Osteoblast (primary cell): ENCODE results near the gene DSE. TPM values are rescaled to one million over a fixed set of nuclear protein-coding genes. Genes with fewer than 3 reads are reported as not detected.

Experiments used
- DNase-seq: peaks from one replicate; pipeline ENCODE4 v3.0.0; 2011; ENCODE audit warnings: low spot score, mixed read lengths; ENCODE audit not compliant: insufficient read length; ENCODE audit errors: missing footprints
- H2AFZ ChIP-seq: 2 replicates; pipeline ENCODE4 v1.6.0; 2011; ENCODE audit warnings: mild to moderate bottlenecking, low read length
- H3K27ac ChIP-seq: 2 replicates; pipeline ENCODE4 v1.5.1; 2011; ENCODE audit warnings: mild to moderate bottlenecking, low read depth, low read length, moderate library complexity
- H3K27me3 ChIP-seq: 2 replicates; pipeline ENCODE4 v1.6.0; 2012; ENCODE audit warnings: mild to moderate bottlenecking, control low read depth, inconsistent platforms, low read length, moderate library complexity; ENCODE audit not compliant: insufficient read depth
- H3K36me3 ChIP-seq: 2 replicates; pipeline ENCODE4 v1.5.1; 2011; ENCODE audit warnings: mild to moderate bottlenecking, low read length, control low read depth, moderate library complexity; ENCODE audit not compliant: insufficient read depth
- H3K4me1 ChIP-seq: 2 replicates; pipeline ENCODE4 v1.5.1; 2011; ENCODE audit warnings: mild to moderate bottlenecking, low read length, control low read depth, moderate library complexity; ENCODE audit not compliant: insufficient read depth
- H3K4me2 ChIP-seq: 2 replicates; pipeline ENCODE4 v1.6.0; 2011; ENCODE audit warnings: mild to moderate bottlenecking, low read length; ENCODE audit not compliant: insufficient read depth
- H3K4me3 ChIP-seq: fragments of 200-600 bp; sonication (generic); 3 replicates; pipeline ENCODE4 v1.5.1; 2012; ENCODE audit warnings: mild to moderate bottlenecking, low read length, inconsistent platforms; ENCODE audit not compliant: insufficient read depth
- H3K79me2 ChIP-seq: 2 replicates; pipeline ENCODE4 v1.6.0; 2012; ENCODE audit warnings: mild to moderate bottlenecking, low read length, control low read depth, inconsistent platforms; ENCODE audit not compliant: insufficient read depth
- H3K9me3 ChIP-seq: 2 replicates; pipeline ENCODE4 v1.5.1; 2011; ENCODE audit warnings: low read depth, low read length, control low read depth
- H4K20me1 ChIP-seq: 2 replicates; pipeline ENCODE4 v1.6.0; 2012; ENCODE audit warnings: mild to moderate bottlenecking, low read length, control low read depth; ENCODE audit not compliant: insufficient read depth
- total RNA-seq: library from RNA; depleted of rRNA; stranded (reverse); fragments of >200 nt; gene quantifications from 2 replicates; pipeline ENCODE4 v1.2.3, GENCODE V29; 2012
- TF ChIP-seq, protein P1 (sequence below): IDR thresholded peaks from 2 replicates; pipeline ENCODE4 v1.5.1; 2011; ENCODE audit warnings: mild to moderate bottlenecking, low read depth, low read length, moderate library complexity; ENCODE audit errors: extremely low read depth

The DSE gene
- total RNA-seq, 1 donor, result 193 TPM

DNA sequence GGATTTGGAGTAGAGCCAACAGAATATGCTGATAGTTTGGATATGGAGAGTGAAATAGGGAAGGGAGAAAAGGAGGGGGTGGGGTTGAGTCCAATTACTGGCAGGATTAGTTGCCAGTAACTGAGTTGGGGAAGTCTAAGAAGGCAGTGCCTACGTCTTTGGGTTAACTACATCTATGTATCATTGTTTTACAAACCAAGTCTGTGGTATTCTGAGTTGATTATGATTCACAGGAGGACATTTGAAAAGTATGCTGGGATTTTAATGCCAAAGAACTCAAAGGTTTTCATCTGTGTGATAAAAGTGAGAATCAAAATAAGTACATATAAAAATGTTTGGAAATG lies 14.7 kb downstream of the DSE start:
- H3K4me1 ChIP-seq, result peaks cover 63% of the 10 kb centered on the region
- DNase-seq, result peak; percentile 82

GRCh38 chr6:116385921-116386320 lies 15.2 kb downstream of the DSE start:
- H3K9me3 ChIP-seq, result no peaks in the 10 kb centered on the region
- DNase-seq, result no peak
- H4K20me1 ChIP-seq, result peaks cover 5% of the 10 kb centered on the region
- peak overlapping the region; percentile 73 for H3K4me2 ChIP-seq
- peaks cover 61% of the 10 kb centered on the region for H3K79me2 ChIP-seq
- TF ChIP-seq, protein P1, sequence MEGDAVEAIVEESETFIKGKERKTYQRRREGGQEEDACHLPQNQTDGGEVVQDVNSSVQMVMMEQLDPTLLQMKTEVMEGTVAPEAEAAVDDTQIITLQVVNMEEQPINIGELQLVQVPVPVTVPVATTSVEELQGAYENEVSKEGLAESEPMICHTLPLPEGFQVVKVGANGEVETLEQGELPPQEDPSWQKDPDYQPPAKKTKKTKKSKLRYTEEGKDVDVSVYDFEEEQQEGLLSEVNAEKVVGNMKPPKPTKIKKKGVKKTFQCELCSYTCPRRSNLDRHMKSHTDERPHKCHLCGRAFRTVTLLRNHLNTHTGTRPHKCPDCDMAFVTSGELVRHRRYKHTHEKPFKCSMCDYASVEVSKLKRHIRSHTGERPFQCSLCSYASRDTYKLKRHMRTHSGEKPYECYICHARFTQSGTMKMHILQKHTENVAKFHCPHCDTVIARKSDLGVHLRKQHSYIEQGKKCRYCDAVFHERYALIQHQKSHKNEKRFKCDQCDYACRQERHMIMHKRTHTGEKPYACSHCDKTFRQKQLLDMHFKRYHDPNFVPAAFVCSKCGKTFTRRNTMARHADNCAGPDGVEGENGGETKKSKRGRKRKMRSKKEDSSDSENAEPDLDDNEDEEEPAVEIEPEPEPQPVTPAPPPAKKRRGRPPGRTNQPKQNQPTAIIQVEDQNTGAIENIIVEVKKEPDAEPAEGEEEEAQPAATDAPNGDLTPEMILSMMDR, result no peak
- no peak overlapping the region for H2AFZ ChIP-seq
- H3K4me3 ChIP-seq, result no peak overlapping the region
- H3K36me3 ChIP-seq, result no peaks in the 10 kb centered on the region
- peaks cover 62% of the 10 kb centered on the region for H3K4me1 ChIP-seq
- peak overlapping the region; percentile 94 for H3K27ac ChIP-seq
- H3K27me3 ChIP-seq, result no peaks in the 10 kb centered on the region

More for the DNA sequence above, 14.7 kb downstream of the DSE start:
- Histone ChIP-seq H3K9me3 (no peaks in the 10 kb centered on the region), H3K79me2 (peaks cover 61% of the 10 kb centered on the region), H3K4me3 (no peak overlapping the region), H2AFZ (no peak overlapping the region), H3K4me2 (peak overlapping the region; percentile 73), H3K27ac (peak overlapping the region; percentile 94), H3K27me3 (no peaks in the 10 kb centered on the region), H4K20me1 (peaks cover 10% of the 10 kb centered on the region), H3K36me3 (peaks cover 2% of the 10 kb centered on the region)
- TF ChIP-seq, protein P1, result no peak

- Histone ChIP-seq H3K9me3 (no peaks in the 10 kb centered on the region), H3K4me2 (peak overlapping the region; percentile 73), H2AFZ (no peak overlapping the region), H4K20me1 (peaks cover 2% of the 10 kb centered on the region), H3K27ac (peak overlapping the region; percentile 94), H3K36me3 (no peaks in the 10 kb centered on the region), H3K4me3 (peak overlapping the region; percentile 29), H3K4me1 (peaks cover 59% of the 10 kb centered on the region), H3K79me2 (peaks cover 59% of the 10 kb centered on the region), H3K27me3 (no peaks in the 10 kb centered on the region)
- TF ChIP-seq, protein P1, result no peak
- DNase-seq, result no peak
These were observed 16.0 kb downstream of the DSE start for GRCh38 chr6:116386581-116387299.

DNA sequence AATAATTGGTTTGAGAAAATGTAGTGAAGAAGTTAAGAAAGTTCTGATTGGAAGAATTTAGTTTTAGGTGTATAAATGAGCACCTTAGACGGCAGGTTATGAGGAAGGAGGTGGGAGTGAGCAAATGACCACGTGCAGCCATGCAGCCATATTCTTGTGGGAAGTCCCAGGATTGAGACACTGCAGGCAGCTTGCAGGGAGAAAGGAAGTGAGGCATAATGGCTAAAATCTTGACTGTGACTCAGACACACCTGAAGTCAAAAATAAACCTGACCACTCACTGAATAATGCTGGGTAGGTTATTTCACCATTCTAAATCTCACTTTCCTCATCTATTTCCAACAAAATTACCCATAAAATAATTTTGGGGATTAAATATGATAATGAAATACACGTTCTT lies 16.6 kb downstream of the DSE start:
- no peaks in the 10 kb centered on the region for H3K36me3 ChIP-seq
- DNase-seq, result no peak
- TF ChIP-seq, protein P1, result no peak
- no peak overlapping the region for H2AFZ ChIP-seq
- no peaks in the 10 kb centered on the region for H3K27me3 ChIP-seq
- peak overlapping the region; percentile 28 for H3K4me3 ChIP-seq
- H4K20me1 ChIP-seq, result peaks cover 2% of the 10 kb centered on the region
- peak overlapping the region; percentile 73 for H3K4me2 ChIP-seq
- H3K79me2 ChIP-seq, result peaks cover 59% of the 10 kb centered on the region
- H3K9me3 ChIP-seq, result no peaks in the 10 kb centered on the region
- peaks cover 64% of the 10 kb centered on the region for H3K4me1 ChIP-seq
- peak overlapping the region; percentile 94 for H3K27ac ChIP-seq
